Ammon's horn (tissue), 1 donor: ENCODE measurements around the gene CMIP.

Experiments used
- DNase-seq: peaks from one replicate; pipeline ENCODE4 v3.0.0-alpha.2; 2016; ENCODE audit warnings: low spot score

The CMIP gene

GRCh38 chr16:81551151-81551808 lies 106.7 kb downstream of the CMIP start:
- peak; percentile 27 for DNase-seq

- DNase-seq, result no peak
Measured at GRCh38 chr16:81551821-81552304, 107.3 kb downstream of the CMIP start.

GRCh38 chr16:81552743-81553079 lies 108.1 kb downstream of the CMIP start:
- no peak for DNase-seq

DNA sequence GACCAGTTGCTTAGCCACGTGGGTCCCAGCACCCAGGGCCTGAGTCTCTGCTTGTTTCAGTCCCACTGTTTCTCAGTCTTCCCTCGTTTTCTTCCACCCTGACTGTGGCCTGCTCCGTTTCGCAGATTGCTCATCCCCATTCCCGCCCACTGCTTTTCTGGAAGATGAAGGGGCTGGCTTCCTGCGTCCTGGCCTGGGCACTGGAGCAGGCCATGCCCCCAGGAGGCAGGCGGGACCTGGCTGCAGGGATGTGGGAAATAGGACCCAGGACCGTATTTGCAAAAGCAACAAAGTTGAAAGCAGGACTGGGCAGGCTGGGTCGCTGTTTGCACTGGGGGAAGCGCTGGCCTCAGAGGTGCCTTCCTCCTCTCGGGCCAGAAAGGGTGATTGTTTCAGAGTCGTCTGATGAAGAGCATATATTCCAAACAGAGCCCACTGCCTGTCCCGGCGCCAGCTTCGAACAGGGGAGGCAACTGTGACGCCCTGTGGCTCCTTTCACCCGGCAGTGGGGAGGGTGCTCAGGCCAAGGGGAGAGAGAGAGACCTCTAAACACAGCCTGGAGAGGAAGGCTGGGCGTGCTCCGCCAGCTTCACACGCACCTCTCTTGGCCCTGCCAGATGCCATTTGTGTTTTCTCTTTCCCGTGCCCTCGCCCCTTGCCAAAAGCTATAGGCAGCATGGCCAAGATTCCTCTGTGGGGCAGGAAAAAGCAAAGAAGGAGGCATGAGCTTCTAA lies 108.6 kb downstream of the CMIP start:
- DNase-seq, result no peak

DNA sequence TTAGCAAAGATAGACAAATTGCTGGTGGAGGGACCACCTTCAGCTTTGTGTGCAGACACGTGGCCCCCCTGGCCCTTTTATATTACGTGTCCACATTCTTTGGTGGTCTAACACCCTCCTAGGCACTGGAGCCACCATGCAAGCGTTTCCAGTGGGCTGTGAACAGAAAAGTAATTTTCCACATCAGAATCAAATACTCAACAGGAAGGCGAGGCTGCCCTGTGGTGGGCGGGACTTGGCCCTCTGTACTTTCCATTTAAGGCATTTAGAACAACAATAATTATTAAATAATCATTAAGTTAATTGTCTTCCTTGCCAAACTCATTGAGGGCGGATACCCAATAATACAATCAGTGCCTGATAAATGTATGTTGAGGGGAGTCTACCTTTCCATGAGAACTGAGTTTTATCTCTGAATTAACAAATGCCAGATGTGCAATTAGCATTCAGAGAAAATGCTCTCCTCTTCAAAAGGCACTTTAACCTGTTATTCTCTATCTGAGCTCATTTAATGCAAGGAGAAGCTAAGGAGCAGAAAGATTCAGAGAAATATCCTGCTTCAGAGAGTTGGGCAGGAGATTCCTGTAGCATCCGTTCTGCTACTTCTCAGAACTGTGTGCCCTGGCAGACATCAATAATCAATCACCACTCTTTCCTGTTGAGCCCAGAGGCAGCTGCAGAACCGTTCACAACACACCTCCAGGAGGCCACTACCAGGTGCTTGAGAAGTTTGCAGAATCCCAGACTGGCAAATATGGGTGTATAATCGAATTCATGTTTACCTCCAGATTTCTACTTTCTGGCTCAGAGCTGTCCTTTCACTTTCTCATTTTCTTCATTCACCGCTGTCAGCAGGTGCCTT lies 109.4 kb downstream of the CMIP start:
- DNase-seq, result no peak

GRCh38 chr16:81554979-81555378 lies 110.4 kb downstream of the CMIP start:
- DNase-seq, result no peak

- DNase-seq, result no peak
Measured at GRCh38 chr16:81555660-81556059, 111.1 kb downstream of the CMIP start.

- DNase-seq, result no peak
Measured at GRCh38 chr16:81556715-81557284, 112.2 kb downstream of the CMIP start.

DNA sequence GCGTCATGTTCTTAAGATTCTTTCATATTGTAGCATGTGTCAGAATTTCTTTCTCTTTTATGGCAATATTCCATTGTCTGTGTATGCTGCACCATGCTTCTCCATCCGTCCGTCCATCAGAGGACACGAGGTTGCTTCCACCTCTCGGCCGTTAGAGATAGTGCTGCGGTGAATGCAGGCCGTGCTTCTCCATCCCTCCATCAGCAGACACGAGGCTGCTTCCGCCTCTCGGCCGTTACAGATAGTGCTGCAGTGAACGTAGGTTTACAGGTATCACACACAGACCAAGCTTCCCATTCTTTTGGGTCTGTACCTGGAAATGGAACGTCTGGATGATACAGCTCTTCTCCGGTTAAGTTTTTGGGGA lies 113.5 kb downstream of the CMIP start:
- DNase-seq, result no peak

GRCh38 chr16:81558444-81559175 lies 114.0 kb downstream of the CMIP start:
- peak; percentile 40 for DNase-seq

DNA sequence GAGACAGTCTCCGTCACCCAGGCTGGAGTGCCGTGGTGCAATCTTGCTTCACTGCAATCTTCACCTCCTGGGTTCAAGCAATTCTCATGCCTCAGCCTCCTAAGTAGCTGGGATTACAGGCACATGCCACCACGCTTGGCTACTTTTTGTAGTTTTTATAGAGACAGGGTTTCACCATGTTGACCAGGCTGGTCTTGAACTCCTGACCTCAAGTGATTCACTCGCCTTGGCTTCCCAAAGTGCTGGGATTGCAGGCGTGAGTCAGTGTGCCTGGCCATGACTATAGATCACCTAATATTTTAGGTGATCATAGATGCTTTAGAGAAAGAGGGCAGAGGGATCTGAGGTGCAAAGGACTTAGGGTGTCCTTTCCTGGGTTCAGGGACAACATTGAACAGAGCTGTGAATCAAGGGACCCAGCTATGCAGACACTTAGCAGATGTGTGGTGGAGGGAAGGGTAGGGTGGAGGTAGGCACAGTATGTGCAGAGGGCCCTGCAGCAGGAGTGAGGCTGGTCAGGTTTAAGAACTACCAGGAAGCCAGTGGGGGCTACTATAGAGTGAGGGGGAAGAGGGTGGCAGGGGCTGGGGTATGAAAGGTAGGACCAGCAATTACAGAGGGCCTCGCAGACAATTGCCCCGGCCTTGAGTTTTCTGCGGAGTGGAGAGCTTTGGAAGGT lies 116.5 kb downstream of the CMIP start:
- DNase-seq, result no peak

DNA sequence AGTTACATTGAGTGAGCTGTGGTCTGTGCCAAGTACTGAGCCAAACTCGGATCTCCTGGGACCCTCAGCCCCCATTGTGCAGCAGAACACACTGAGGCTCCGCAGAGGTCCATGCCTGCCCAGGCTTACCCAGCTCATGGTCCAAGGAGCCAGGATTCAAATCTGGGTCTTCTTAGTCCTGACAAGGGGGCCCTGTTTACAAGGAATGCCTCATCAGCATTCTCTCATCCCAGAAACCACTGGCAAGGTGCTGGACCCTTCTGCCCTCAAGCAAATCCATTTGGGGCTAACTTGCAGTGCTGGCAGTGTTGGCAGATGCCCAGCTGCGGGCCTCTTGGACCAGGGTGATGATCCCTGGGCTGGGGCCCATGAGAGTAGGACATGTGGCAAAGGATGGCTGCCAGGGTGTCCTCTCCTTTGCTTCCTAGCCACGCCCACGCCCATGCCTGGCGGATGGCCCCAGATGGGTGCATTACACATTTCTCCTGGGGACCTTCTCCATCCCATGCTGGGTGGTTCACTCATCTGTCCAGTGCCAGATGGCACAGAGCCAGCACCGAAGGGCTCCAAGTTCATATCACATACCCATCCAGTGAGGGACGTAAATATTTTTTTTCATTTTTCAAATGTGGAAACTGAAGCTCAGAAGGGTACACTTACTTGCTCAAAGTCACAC lies 117.7 kb downstream of the CMIP start:
- no peak for DNase-seq

- no peak for DNase-seq
Measured at GRCh38 chr16:81562926-81563325, 118.3 kb downstream of the CMIP start.

- peak; percentile 49 for DNase-seq
Measured at GRCh38 chr16:81564421-81564911, 119.9 kb downstream of the CMIP start.

DNA sequence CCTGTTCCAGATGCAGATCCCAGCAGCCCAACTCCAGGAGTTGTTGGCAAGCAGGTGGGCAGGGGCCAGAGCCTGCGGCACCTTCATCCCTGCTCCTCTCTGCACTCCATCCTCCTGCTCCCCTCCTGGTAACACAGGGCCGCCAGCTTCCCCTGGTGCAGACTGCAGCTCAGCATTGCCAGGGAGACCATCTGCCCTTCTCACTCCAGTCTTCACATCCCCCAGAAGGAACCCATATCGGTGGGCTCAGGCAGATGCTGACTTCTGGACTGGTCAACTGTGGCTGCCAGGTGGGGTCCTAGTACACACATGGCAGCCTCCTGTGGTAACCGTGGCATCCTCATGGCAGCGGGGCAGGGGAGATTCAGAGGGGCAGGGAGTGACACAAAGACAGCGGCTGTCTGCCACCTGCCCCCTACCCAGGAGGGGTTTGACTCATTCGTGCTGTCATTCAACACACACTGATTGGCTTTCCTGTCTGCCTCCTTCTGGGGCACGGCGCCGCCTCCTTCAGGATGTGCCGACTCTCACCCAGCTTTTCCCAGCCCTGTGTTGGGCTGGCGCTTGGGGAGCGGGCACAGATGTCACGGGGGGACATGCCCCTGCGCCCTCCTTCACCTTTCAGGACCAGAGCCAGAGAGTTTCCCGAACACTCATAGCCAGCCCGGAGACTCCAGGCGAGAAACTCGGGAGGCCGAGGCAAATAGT lies 120.9 kb downstream of the CMIP start:
- DNase-seq, result no peak

GRCh38 chr16:81566086-81567007 lies 121.7 kb downstream of the CMIP start:
- no peak for DNase-seq

DNA sequence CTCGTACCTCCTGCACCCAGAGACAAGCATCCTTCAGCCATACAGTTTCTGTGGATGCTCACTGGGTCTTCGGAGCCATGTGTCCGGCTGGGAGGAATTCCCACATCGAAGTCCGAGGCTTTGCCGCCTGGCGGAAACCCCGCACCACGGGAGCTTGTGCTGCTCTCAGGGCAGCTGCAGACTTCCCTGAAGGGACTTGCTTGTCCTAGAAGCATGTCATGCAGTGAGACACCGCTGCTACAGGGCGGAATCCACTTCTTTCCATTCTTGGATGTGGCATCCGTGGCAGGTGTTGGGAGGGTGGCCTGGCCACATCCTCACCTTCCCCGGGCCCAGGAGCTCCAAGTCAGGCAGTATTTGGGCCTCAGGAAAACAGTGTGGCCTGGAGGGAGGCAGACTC lies 122.5 kb downstream of the CMIP start:
- no peak for DNase-seq

- DNase-seq, result no peak
Measured at GRCh38 chr16:81567987-81568748, 123.6 kb downstream of the CMIP start.
